Measurements from ENCODE around the gene RHOT2.

GRCh38 chr16:721765-722540, 54.0 kb downstream of the RHOT2 start:
- TF ChIP-seq EZH2 (IDR thresholded peaks at IDR 0.05; ENCODE audit: insufficient read depth, low read length) = no peak
- TF ChIP-seq CTCF (IDR thresholded peaks at IDR 0.05; ENCODE audit: insufficient read depth, low read depth, low read length) = no peak
